Liver (tissue), 9 donors: ENCODE results near the gene OGFOD3. TPM values are rescaled to one million over a fixed set of nuclear protein-coding genes. Genes with fewer than 3 reads are reported as not detected.

Experiments used
- DNase-seq: peaks from one replicate; pipeline ENCODE4 v3.0.0-alpha.2; 2017; ENCODE audit warnings: low spot score
- H3K27ac ChIP-seq, 2 donors: one replicate each; pipeline ENCODE4 v1.7.0; 2013; ENCODE audit warnings: inconsistent platforms in 2 of 2, low read length in 2 of 2, control low read depth in 1 of 2, low read depth in 1 of 2, mild to moderate bottlenecking in 1 of 2
- H3K27me3 ChIP-seq, 4 donors: one replicate each; pipeline versions ENCODE4 v1.6.1 to v1.7.0; 2013; ENCODE audit warnings: low read length in 3 of 4, inconsistent platforms in 1 of 4, mild to moderate bottlenecking in 1 of 4, moderate library complexity in 1 of 4; ENCODE audit not compliant: control insufficient read depth in 4 of 4, insufficient read depth in 4 of 4
- H3K36me3 ChIP-seq, 4 donors: one replicate each; pipeline versions ENCODE4 v1.6.1 to v1.7.0; 2013; ENCODE audit warnings: low read length in 3 of 4, mild to moderate bottlenecking in 3 of 4, low read depth in 1 of 4, moderate library complexity in 1 of 4; ENCODE audit not compliant: control insufficient read depth in 4 of 4, insufficient read depth in 3 of 4
- H3K4me1 ChIP-seq, 4 donors: one replicate each; pipeline versions ENCODE4 v1.6.1 to v1.7.0; 2013; ENCODE audit warnings: low read length in 3 of 4, mild to moderate bottlenecking in 3 of 4, moderate library complexity in 1 of 4; ENCODE audit not compliant: control insufficient read depth in 4 of 4, insufficient read depth in 4 of 4
- H3K4me3 ChIP-seq, 3 donors: one replicate each; pipeline versions ENCODE4 v1.6.1 to v1.7.0; 2013; ENCODE audit warnings: low read length in 3 of 3, control low read depth in 1 of 3, low read depth in 1 of 3, mild to moderate bottlenecking in 1 of 3
- H3K9ac ChIP-seq, 2 donors: one replicate each; pipeline ENCODE4 v1.7.0; 2013; ENCODE audit warnings: low read length in 2 of 2, mild to moderate bottlenecking in 2 of 2, moderate library complexity in 2 of 2, control low read depth in 1 of 2, low read depth in 1 of 2
- H3K9me3 ChIP-seq, 4 donors: one replicate each; pipeline versions ENCODE4 v1.6.1 to v1.7.0; 2013; ENCODE audit warnings: low read length in 3 of 4; ENCODE audit not compliant: control insufficient read depth in 4 of 4
- EGR1 ChIP-seq, 2 donors: IDR thresholded peaks; 2 replicates each; pipeline ENCODE4 v1.6.1; 2016 to 2018; ENCODE audit warnings: antibody characterized with exemption in 2 of 2, low read depth in 2 of 2
- FOXA1 ChIP-seq: IDR thresholded peaks from 2 replicates; pipeline ENCODE4 v1.6.1; 2016; ENCODE audit warnings: antibody characterized with exemption
- FOXA2 ChIP-seq: IDR thresholded peaks from 2 replicates; pipeline ENCODE4 v1.6.1; 2016; ENCODE audit warnings: antibody characterized with exemption
- GABPA ChIP-seq, 2 donors: IDR thresholded peaks in 1 of 2; conservative IDR thresholded peaks in 1 of 2; 2 replicates each; pipeline ENCODE4 v1.6.1; 2016; ENCODE audit warnings: antibody characterized with exemption in 2 of 2, mild to moderate bottlenecking in 1 of 2, moderate library complexity in 1 of 2
- HNF4A ChIP-seq, 2 donors: conservative IDR thresholded peaks; 2 replicates each; pipeline ENCODE4 v1.6.1; 2016; ENCODE audit warnings: antibody characterized with exemption in 2 of 2, mild to moderate bottlenecking in 2 of 2
- HNF4G ChIP-seq: IDR thresholded peaks from 2 replicates; pipeline ENCODE4 v1.6.1; 2016; ENCODE audit warnings: antibody characterized with exemption
- JUND ChIP-seq, 2 donors: IDR thresholded peaks; 2 replicates each; pipeline ENCODE4 v1.6.1; 2016; ENCODE audit warnings: antibody characterized with exemption in 2 of 2
- MAX ChIP-seq: IDR thresholded peaks from 2 replicates; pipeline ENCODE4 v1.6.1; 2016; ENCODE audit warnings: antibody characterized with exemption
- NR2F2 ChIP-seq: IDR thresholded peaks from 2 replicates; pipeline ENCODE4 v1.6.1; 2016; ENCODE audit warnings: antibody characterized with exemption
- REST ChIP-seq: IDR thresholded peaks from 2 replicates; pipeline ENCODE4 v1.6.1; 2016; ENCODE audit warnings: antibody characterized with exemption, mild to moderate bottlenecking
- RXRA ChIP-seq, 2 donors: IDR thresholded peaks; 2 replicates each; pipeline ENCODE4 v1.6.1; 2017 to 2018; ENCODE audit warnings: antibody characterized with exemption in 2 of 2, mild to moderate bottlenecking in 1 of 2
- SP1 ChIP-seq: IDR thresholded peaks from 2 replicates; pipeline ENCODE4 v1.6.1; 2018; ENCODE audit warnings: antibody characterized with exemption, mild to moderate bottlenecking
- TAF1 ChIP-seq: conservative IDR thresholded peaks from 2 replicates; pipeline ENCODE4 v1.6.1; 2016; ENCODE audit warnings: antibody characterized with exemption, mild to moderate bottlenecking
- YY1 ChIP-seq: IDR thresholded peaks from 2 replicates; pipeline ENCODE4 v1.6.1; 2016; ENCODE audit warnings: antibody characterized with exemption, mild to moderate bottlenecking
- ZBTB33 ChIP-seq: IDR thresholded peaks from 2 replicates; pipeline ENCODE4 v1.6.1; 2016; ENCODE audit warnings: antibody characterized with exemption
- WGBS: extraction: QIAGEN DNeasy Blood & Tissue Kit; methylation state at CpG from one replicate; pipeline ENCODE4 v1.1.7; 2013; 5-methylcytosine and 5-hydroxymethylcytosine counted together
- polyA plus RNA-seq, 2 donors: library from polyadenylated mRNA; stranded (reverse) in 1 of 2; unstranded in 1 of 2; fragments of 200-250 nt in 1 of 2; fragments of >200 nt in 1 of 2; fragmentation: Nextera tagmentation in 1 of 2; extraction: Ambion mirVana in 1 of 2; gene quantifications; one replicate each; pipeline versions ENCODE4 v1.2.1 to v1.2.3, GENCODE V29; 2013 to 2015
- total RNA-seq, 2 donors: library from RNA; depleted of rRNA; stranded (reverse); fragments of >200 nt; gene quantifications; one replicate each; pipeline ENCODE4 v1.2.3, GENCODE V29; 2014
- TF ChIP-seq, protein P1 (sequence below): IDR thresholded peaks from 2 replicates; pipeline ENCODE4 v1.6.1; 2016; ENCODE audit warnings: antibody characterized with exemption
- donor health status: healthy.
- donor health status: healthy.
- donor health status: healthy.
- donor health status: healthy.
- donor health status: healthy.

The OGFOD3 gene
- total and polyA plus RNA-seq, 4 donors = 15.0 to 23.2 (median 18.5) TPM

DNA sequence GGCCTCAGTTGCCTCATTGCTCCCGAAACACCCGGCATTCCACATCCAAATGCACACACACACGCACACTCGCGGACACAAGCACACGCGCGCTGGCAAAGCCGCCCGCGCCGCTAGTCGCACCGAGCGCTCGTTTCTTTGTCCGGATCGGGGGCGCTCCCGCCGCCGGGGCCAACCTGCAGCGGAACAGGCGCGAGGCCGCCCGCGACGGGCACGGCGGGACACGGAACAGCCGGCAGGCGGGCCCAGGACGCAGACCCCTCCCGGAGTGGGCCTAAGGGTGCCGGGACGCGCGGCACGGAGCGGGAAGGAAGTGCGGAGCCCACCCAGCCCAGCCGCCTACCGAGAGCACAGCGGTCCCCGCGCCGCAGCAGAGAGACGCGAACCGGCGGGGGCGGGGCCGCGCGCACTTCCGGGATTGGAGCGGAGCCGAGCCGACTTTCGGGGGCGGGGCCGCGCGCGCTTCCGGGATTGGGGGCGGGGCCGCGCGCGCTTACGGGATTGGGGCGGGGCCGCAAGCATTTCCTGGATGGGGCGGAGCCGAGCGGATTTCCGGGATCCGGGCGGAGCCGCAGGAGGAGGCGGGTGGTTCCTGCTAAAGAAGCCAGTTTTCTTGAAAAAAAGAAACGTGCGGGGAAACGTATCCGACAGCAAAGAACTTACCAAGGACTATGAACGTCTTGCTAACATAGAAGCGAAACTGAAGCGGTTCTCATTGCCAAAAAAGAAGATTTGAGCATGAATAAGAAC lies 32.1 kb upstream of the OGFOD3 start, which contains the start of gene CYBC1:
CYBC1 (minus strand) TSS at position 396 of the 750 bp plus-strand sequence. CDS start 1,498 bp downstream, outside the sequence.
- H3K9ac ChIP-seq = peak within 1 kb of the TSS; percentile 66 to 93
- under 1% methylated on average over 91 of the region's 91 CpGs for whole genome bisulfite sequencing
- H3K27ac ChIP-seq = peak within 1 kb of the TSS; percentile 79 to 94
- TF ChIP-seq SP1 = peak; percentile 64
- no peak for TF ChIP-seq NR2F2
- no peak for TF ChIP-seq ZBTB33
- peak; percentile 50 to 81 for TF ChIP-seq EGR1 (IDR thresholded peaks at IDR 0.05; ENCODE audit: low read depth in 2 of 2)
- TF ChIP-seq MAX = peak; percentile 26
- peak; percentile 23 to 28 for TF ChIP-seq RXRA (IDR thresholded peaks at IDR 0.05)
- TF ChIP-seq HNF4A (conservative IDR thresholded peaks at IDR 0.05) = no peak
- no peak for TF ChIP-seq JUND (IDR thresholded peaks at IDR 0.05)
- TF ChIP-seq REST = peak; percentile 50
- no peak for TF ChIP-seq TAF1
- peak in 1 of 2 donors; percentile 85 for TF ChIP-seq GABPA (IDR thresholded peaks at IDR 0.05 in 1 of 2, conservative IDR thresholded peaks at IDR 0.05 in 1 of 2)
- no peaks in the 10 kb centered on the region for H3K9me3 ChIP-seq
- H3K27me3 ChIP-seq = no peaks in the 10 kb centered on the region
- peaks cover 4 to 31% (median 25%) of the 10 kb centered on the region in 4 donors for H3K4me1 ChIP-seq
- no peaks in the 10 kb centered on the region for H3K36me3 ChIP-seq
- peak; percentile 97 for DNase-seq
- peak within 1 kb of the TSS; percentile 77 to 91 (median 86) for H3K4me3 ChIP-seq

DNA sequence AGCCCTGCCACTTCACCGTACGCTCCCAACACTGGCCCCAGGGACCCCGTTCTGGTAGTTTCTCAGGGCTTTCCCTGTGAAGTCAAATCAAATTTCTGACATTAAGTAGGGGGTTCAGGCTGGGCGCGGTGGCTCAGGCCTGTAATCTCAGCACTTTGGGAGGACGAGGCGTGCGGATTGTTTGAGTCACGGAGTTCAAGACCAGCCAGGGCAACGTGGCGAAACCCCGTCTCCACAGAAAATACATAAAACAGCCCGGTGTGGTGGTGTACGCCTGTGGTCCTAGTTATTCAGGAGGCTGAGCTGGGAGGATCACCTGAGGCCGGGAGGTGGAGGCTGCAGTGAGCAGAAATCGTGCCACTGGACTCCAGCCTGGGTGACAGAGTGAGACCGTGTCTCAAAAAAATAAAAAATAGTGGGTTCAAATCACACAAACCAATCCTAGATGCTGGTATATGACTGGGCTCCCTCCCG lies 31.5 kb upstream of the OGFOD3 start:
- TF ChIP-seq HNF4A (conservative IDR thresholded peaks at IDR 0.05) = no peak
- TF ChIP-seq EGR1 (IDR thresholded peaks at IDR 0.05; ENCODE audit: low read depth in 2 of 2) = no peak
- no peak for TF ChIP-seq SP1
- no peak for TF ChIP-seq FOXA2
- no peak for TF ChIP-seq NR2F2
- no peak for TF ChIP-seq REST
- no peak for TF ChIP-seq JUND (IDR thresholded peaks at IDR 0.05)
- TF ChIP-seq YY1 = no peak
- TF ChIP-seq, protein P1, sequence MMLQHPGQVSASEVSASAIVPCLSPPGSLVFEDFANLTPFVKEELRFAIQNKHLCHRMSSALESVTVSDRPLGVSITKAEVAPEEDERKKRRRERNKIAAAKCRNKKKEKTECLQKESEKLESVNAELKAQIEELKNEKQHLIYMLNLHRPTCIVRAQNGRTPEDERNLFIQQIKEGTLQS = no peak
- no peak for TF ChIP-seq GABPA (IDR thresholded peaks at IDR 0.05 in 1 of 2, conservative IDR thresholded peaks at IDR 0.05 in 1 of 2)
- TF ChIP-seq MAX = no peak
- no peak for TF ChIP-seq HNF4G
- TF ChIP-seq RXRA (IDR thresholded peaks at IDR 0.05) = no peak
- TF ChIP-seq FOXA1 = no peak
- H3K4me1 ChIP-seq = peaks cover 6 to 37% (median 30%) of the 10 kb centered on the region in 4 donors
- H3K27me3 ChIP-seq = no peaks in the 10 kb centered on the region
- 63% methylated on average over 18 of the region's 18 CpGs for WGBS
- H3K36me3 ChIP-seq = no peaks in the 10 kb centered on the region
- no peak for DNase-seq
- peak overlapping the region; percentile 77 to 91 (median 86) for H3K4me3 ChIP-seq
- H3K9ac ChIP-seq = peak overlapping the region; percentile 63 to 93
- H3K27ac ChIP-seq = peak overlapping the region; percentile 79 to 93
- H3K9me3 ChIP-seq = no peaks in the 10 kb centered on the region
